Testis (tissue), 2 donors: ENCODE measurements around the gene IFNG.

Experiments used
- CTCF ChIP-seq, 3 experiments: fragments of 450-650 bp in 2 of 3; fragments of 200-600 bp in 1 of 3; sonication (generic) in 1 of 3; IDR thresholded peaks; one replicate each; pipeline ENCODE4 v1.5.1; 2016 to 2019; ENCODE audit warnings: antibody characterized with exemption in 3 of 3, mild to moderate bottlenecking in 2 of 3, moderate library complexity in 1 of 3
- POLR2A ChIP-seq: fragments of 450-650 bp; IDR thresholded peaks from one replicate; pipeline ENCODE4 v1.6.1; 2017; ENCODE audit warnings: antibody characterized with exemption, mild to moderate bottlenecking, moderate library complexity

GRCh38 chr12:68207276-68207675 lies 47.7 kb upstream of the IFNG start:
- TF ChIP-seq CTCF (IDR thresholded peaks at IDR 0.05) (no peak), POLR2A (no peak)
